Measurements from ENCODE around the gene TRIM54.
A peak's percentile ranks its signal among the peaks of the same experiment; 100 is the strongest.

TRIM54 gene

DNA sequence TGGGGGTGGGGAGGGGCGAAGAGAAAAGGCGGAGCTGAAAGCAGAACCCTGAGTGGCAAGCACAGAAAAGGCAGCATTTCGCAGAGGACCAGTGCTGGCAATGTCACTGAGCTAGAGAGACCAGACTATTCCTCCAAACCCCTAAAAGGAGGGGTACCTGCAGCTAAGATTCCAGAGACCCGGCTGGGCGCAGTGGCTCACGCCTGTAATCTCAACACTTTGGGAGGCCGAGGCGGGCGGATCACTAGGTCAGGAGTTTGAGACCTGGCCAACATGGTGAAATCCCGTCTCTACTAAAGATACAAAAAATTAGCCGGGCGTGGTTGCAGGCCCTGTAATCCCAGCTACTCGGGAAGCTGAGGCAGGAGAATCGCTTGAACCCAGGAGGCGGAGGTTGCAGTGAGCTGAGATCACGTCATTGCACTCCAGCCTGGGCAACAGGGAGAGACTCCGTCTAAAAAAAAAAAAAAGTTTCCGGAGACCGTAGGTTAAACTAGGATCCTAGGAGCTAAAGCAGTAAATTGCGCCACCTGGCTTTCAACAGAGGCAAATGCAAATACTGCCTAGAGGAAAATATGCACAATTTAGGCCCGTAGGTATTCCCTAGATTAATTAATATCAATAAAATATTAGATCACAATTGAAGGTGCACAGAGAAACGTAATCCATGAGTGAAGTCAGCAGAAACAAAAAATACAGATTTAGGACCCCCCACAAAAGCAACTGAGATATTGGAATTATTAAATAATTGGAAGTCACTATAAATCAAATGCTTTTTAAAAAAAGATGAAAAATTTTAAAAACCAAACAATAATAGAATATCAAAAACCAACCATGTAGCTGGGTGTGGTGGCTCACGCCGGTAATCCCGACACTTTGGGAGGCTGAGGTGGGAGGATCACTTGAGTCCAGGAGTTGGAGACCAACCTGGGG lies 21.1 kb downstream of the TRIM54 start:
- H4K8ac ChIP-seq (ENCODE audit: low read depth, low read length), result no peak overlapping the region
- no peaks in the 10 kb centered on the region for H3K79me2 ChIP-seq (ENCODE audit: control insufficient read depth, insufficient read depth, low read length)
- no peak overlapping the region for H2BK15ac ChIP-seq (replicated peaks; ENCODE audit: low read depth)
- no peak overlapping the region for H2AK5ac ChIP-seq (ENCODE audit: low read length)
- H3K4ac ChIP-seq (ENCODE audit: low read depth, low read length), result no peak overlapping the region
- no peak overlapping the region for H3K4me3 ChIP-seq (ENCODE audit: low read length)
- no peak overlapping the region for H2BK5ac ChIP-seq (ENCODE audit: low read length)
- no peaks in the 10 kb centered on the region for H3K36me3 ChIP-seq (ENCODE audit: control insufficient read depth, insufficient read depth, low read length)
- H3K18ac ChIP-seq (ENCODE audit: low read length), result no peak overlapping the region
- H3K9ac ChIP-seq (ENCODE audit: low read length), result peak overlapping the region; percentile 44
- H3K27me3 ChIP-seq (ENCODE audit: insufficient read depth, low read length, poor library complexity), result peaks cover 21% of the 10 kb centered on the region
- H4K5ac ChIP-seq (ENCODE audit: low read length), result no peak overlapping the region
- no peak overlapping the region for H3K4me2 ChIP-seq (ENCODE audit: low read length)
- no peak overlapping the region for H3K23ac ChIP-seq (ENCODE audit: low read length)
- no CpG with 5 or more reads among the region's 25 CpGs for WGBS (ENCODE audit: extremely low coverage, insufficient coverage, low lambda C conversion rate)
- H3K4me1 ChIP-seq (ENCODE audit: control insufficient read depth, low read depth, low read length), result no peaks in the 10 kb centered on the region
- H2BK120ac ChIP-seq (ENCODE audit: low read depth, low read length), result no peak overlapping the region
- peak; percentile 85 for DNase-seq
- H3K79me1 ChIP-seq (ENCODE audit: low read length), result no peaks in the 10 kb centered on the region
- H3K56ac ChIP-seq (ENCODE audit: low read length), result peak overlapping the region; percentile 56
- no peak overlapping the region for H3K27ac ChIP-seq (ENCODE audit: low read depth, low read length)

GRCh38 chr2:27304488-27305240 lies 22.4 kb downstream of the TRIM54 start:
- no CpG with 5 or more reads among the region's 13 CpGs for WGBS (ENCODE audit: extremely low coverage, insufficient coverage, low lambda C conversion rate)

DNA sequence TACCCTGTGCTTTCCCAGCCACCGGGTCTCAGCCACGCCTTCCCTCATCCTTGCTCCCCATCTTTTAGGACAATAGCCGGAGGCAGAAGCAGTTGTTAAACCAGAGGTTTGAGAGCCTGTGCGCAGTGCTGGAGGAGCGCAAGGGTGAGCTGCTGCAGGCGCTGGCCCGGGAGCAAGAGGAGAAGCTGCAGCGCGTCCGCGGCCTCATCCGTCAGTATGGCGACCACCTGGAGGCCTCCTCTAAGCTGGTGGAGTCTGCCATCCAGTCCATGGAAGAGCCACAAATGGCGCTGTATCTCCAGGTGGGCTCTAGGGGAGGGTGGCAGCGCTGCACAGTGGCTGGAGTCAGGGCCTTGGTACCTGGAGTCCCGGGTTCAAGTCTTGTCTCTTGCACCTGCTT lies 23.3 kb downstream of the TRIM54 start:
- H3K4ac ChIP-seq (ENCODE audit: low read depth, low read length), result no peak overlapping the region
- H3K9ac ChIP-seq (ENCODE audit: low read length), result no peak overlapping the region
- H3K4me1 ChIP-seq (ENCODE audit: control insufficient read depth, low read depth, low read length), result no peaks in the 10 kb centered on the region
- no peak overlapping the region for H3K56ac ChIP-seq (ENCODE audit: low read length)
- DNase-seq, result no peak
- H4K8ac ChIP-seq (ENCODE audit: low read depth, low read length), result no peak overlapping the region
- no peak overlapping the region for H2BK120ac ChIP-seq (ENCODE audit: low read depth, low read length)
- H4K5ac ChIP-seq (ENCODE audit: low read length), result no peak overlapping the region
- no peak overlapping the region for H2AK5ac ChIP-seq (ENCODE audit: low read length)
- WGBS (ENCODE audit: extremely low coverage, insufficient coverage, low lambda C conversion rate), result no CpG with 5 or more reads among the region's 16 CpGs
- H3K4me3 ChIP-seq (ENCODE audit: low read length), result no peak overlapping the region
- no peak overlapping the region for H3K27ac ChIP-seq (ENCODE audit: low read depth, low read length)
- H2BK15ac ChIP-seq (replicated peaks; ENCODE audit: low read depth), result no peak overlapping the region
- no peak overlapping the region for H2BK5ac ChIP-seq (ENCODE audit: low read length)
- H3K36me3 ChIP-seq (ENCODE audit: control insufficient read depth, insufficient read depth, low read length), result no peaks in the 10 kb centered on the region
- no peak overlapping the region for H3K23ac ChIP-seq (ENCODE audit: low read length)
- H3K79me1 ChIP-seq (ENCODE audit: low read length), result no peaks in the 10 kb centered on the region
- H3K79me2 ChIP-seq (ENCODE audit: control insufficient read depth, insufficient read depth, low read length), result no peaks in the 10 kb centered on the region
- no peak overlapping the region for H3K18ac ChIP-seq (ENCODE audit: low read length)
- peaks cover 21% of the 10 kb centered on the region for H3K27me3 ChIP-seq (ENCODE audit: insufficient read depth, low read length, poor library complexity)
- no peak overlapping the region for H3K4me2 ChIP-seq (ENCODE audit: low read length)

More at GRCh38 chr2:27304488-27305240, 22.4 kb downstream of the TRIM54 start:
- H3K79me2 ChIP-seq (ENCODE audit: control insufficient read depth, insufficient read depth, low read length), result no peaks in the 10 kb centered on the region
- H3K27ac ChIP-seq (ENCODE audit: low read depth, low read length), result no peak overlapping the region
- no peak overlapping the region for H3K23ac ChIP-seq (ENCODE audit: low read length)
- H3K4me2 ChIP-seq (ENCODE audit: low read length), result no peak overlapping the region
- H3K9ac ChIP-seq (ENCODE audit: low read length), result no peak overlapping the region
- H3K4ac ChIP-seq (ENCODE audit: low read depth, low read length), result no peak overlapping the region
- H3K27me3 ChIP-seq (ENCODE audit: insufficient read depth, low read length, poor library complexity), result peaks cover 21% of the 10 kb centered on the region
- no peak overlapping the region for H2BK15ac ChIP-seq (replicated peaks; ENCODE audit: low read depth)
- no peaks in the 10 kb centered on the region for H3K36me3 ChIP-seq (ENCODE audit: control insufficient read depth, insufficient read depth, low read length)
- H3K79me1 ChIP-seq (ENCODE audit: low read length), result no peaks in the 10 kb centered on the region
- no peak overlapping the region for H2BK120ac ChIP-seq (ENCODE audit: low read depth, low read length)
- H2AK5ac ChIP-seq (ENCODE audit: low read length), result no peak overlapping the region
- H3K4me3 ChIP-seq (ENCODE audit: low read length), result no peak overlapping the region
- no peak overlapping the region for H3K18ac ChIP-seq (ENCODE audit: low read length)
- no peak overlapping the region for H3K56ac ChIP-seq (ENCODE audit: low read length)
- H4K5ac ChIP-seq (ENCODE audit: low read length), result no peak overlapping the region
- no peak for DNase-seq
- H4K8ac ChIP-seq (ENCODE audit: low read depth, low read length), result no peak overlapping the region
- H3K4me1 ChIP-seq (ENCODE audit: control insufficient read depth, low read depth, low read length), result no peaks in the 10 kb centered on the region
- H2BK5ac ChIP-seq (ENCODE audit: low read length), result no peak overlapping the region

GRCh38 chr2:27306136-27306535 lies 23.9 kb downstream of the TRIM54 start:
- H4K8ac ChIP-seq (ENCODE audit: low read depth, low read length), result no peak overlapping the region
- WGBS (ENCODE audit: extremely low coverage, insufficient coverage, low lambda C conversion rate), result no CpG with 5 or more reads among the region's 26 CpGs

GRCh38 chr2:27306573-27307286 lies 24.5 kb downstream of the TRIM54 start:
- Histone ChIP-seq H3K9ac (ENCODE audit: low read length) (no peak overlapping the region), H3K4me2 (ENCODE audit: low read length) (no peak overlapping the region), H3K18ac (ENCODE audit: low read length) (no peak overlapping the region), H3K56ac (ENCODE audit: low read length) (no peak overlapping the region), H3K4me3 (ENCODE audit: low read length) (no peak overlapping the region), H3K36me3 (ENCODE audit: control insufficient read depth, insufficient read depth, low read length) (no peaks in the 10 kb centered on the region), H4K8ac (ENCODE audit: low read depth, low read length) (no peak overlapping the region), H3K4ac (ENCODE audit: low read depth, low read length) (no peak overlapping the region), H2AK5ac (ENCODE audit: low read length) (no peak overlapping the region), H3K79me2 (ENCODE audit: control insufficient read depth, insufficient read depth, low read length) (no peaks in the 10 kb centered on the region), H2BK5ac (ENCODE audit: low read length) (no peak overlapping the region), H3K27ac (ENCODE audit: low read depth, low read length) (no peak overlapping the region), H4K5ac (ENCODE audit: low read length) (no peak overlapping the region), H3K23ac (ENCODE audit: low read length) (peak overlapping the region; percentile 24), H2BK120ac (ENCODE audit: low read depth, low read length) (no peak overlapping the region), H3K4me1 (ENCODE audit: control insufficient read depth, low read depth, low read length) (no peaks in the 10 kb centered on the region), H3K79me1 (ENCODE audit: low read length) (no peaks in the 10 kb centered on the region), H2BK15ac (replicated peaks; ENCODE audit: low read depth) (no peak overlapping the region), H3K27me3 (ENCODE audit: insufficient read depth, low read length, poor library complexity) (peaks cover 21% of the 10 kb centered on the region)
- no peak for DNase-seq
- no CpG with 5 or more reads among the region's 51 CpGs for WGBS (ENCODE audit: extremely low coverage, insufficient coverage, low lambda C conversion rate)

More at GRCh38 chr2:27306136-27306535, 23.9 kb downstream of the TRIM54 start:
- no peak overlapping the region for H2BK120ac ChIP-seq (ENCODE audit: low read depth, low read length)
- H3K18ac ChIP-seq (ENCODE audit: low read length), result no peak overlapping the region
- DNase-seq, result no peak
- H2AK5ac ChIP-seq (ENCODE audit: low read length), result no peak overlapping the region
- H3K4me1 ChIP-seq (ENCODE audit: control insufficient read depth, low read depth, low read length), result no peaks in the 10 kb centered on the region
- H3K79me1 ChIP-seq (ENCODE audit: low read length), result no peaks in the 10 kb centered on the region
- no peaks in the 10 kb centered on the region for H3K79me2 ChIP-seq (ENCODE audit: control insufficient read depth, insufficient read depth, low read length)
- no peak overlapping the region for H3K4me3 ChIP-seq (ENCODE audit: low read length)
- H3K9ac ChIP-seq (ENCODE audit: low read length), result no peak overlapping the region
- no peak overlapping the region for H3K56ac ChIP-seq (ENCODE audit: low read length)
- no peak overlapping the region for H3K23ac ChIP-seq (ENCODE audit: low read length)
- no peak overlapping the region for H2BK15ac ChIP-seq (replicated peaks; ENCODE audit: low read depth)
- no peaks in the 10 kb centered on the region for H3K36me3 ChIP-seq (ENCODE audit: control insufficient read depth, insufficient read depth, low read length)
- H3K4me2 ChIP-seq (ENCODE audit: low read length), result no peak overlapping the region
- H3K27ac ChIP-seq (ENCODE audit: low read depth, low read length), result no peak overlapping the region
- peaks cover 21% of the 10 kb centered on the region for H3K27me3 ChIP-seq (ENCODE audit: insufficient read depth, low read length, poor library complexity)
- no peak overlapping the region for H3K4ac ChIP-seq (ENCODE audit: low read depth, low read length)
- H4K5ac ChIP-seq (ENCODE audit: low read length), result no peak overlapping the region
- H2BK5ac ChIP-seq (ENCODE audit: low read length), result no peak overlapping the region

Measured in mesendoderm (in vitro differentiated cells).